Measurements from ENCODE around the gene CDC42BPB.

DNA sequence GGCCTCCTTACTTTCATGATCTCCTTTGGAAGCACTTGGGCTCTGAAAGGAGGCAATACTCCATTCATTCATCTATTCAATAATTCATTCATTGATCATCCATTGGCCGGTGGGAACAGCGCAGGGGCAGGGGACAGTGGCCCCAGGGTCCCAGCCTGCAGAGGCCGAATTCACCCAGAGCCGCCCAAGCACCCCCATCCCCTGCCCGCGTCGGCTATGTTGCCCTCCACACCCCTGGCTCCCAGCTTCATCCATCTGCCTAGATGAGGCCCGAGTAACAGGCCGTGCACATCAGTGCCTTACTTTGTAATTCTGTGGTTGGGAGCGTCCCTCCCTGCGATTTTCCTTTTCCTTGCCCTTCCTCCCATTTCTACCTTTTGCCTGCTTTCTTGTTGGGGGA is 131.7 kb downstream of the CDC42BPB start:
- TF ChIP-seq, protein P1, sequence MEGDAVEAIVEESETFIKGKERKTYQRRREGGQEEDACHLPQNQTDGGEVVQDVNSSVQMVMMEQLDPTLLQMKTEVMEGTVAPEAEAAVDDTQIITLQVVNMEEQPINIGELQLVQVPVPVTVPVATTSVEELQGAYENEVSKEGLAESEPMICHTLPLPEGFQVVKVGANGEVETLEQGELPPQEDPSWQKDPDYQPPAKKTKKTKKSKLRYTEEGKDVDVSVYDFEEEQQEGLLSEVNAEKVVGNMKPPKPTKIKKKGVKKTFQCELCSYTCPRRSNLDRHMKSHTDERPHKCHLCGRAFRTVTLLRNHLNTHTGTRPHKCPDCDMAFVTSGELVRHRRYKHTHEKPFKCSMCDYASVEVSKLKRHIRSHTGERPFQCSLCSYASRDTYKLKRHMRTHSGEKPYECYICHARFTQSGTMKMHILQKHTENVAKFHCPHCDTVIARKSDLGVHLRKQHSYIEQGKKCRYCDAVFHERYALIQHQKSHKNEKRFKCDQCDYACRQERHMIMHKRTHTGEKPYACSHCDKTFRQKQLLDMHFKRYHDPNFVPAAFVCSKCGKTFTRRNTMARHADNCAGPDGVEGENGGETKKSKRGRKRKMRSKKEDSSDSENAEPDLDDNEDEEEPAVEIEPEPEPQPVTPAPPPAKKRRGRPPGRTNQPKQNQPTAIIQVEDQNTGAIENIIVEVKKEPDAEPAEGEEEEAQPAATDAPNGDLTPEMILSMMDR (IDR thresholded peaks at IDR 0.05), result no peak
- TF ChIP-seq EZH2 (IDR thresholded peaks at IDR 0.05), result no peak

Data from neural progenitor cell (in vitro differentiated cells).